Measurements from ENCODE around the gene HAND2. TPM values are rescaled to one million over a fixed set of nuclear protein-coding genes. Genes with fewer than 3 reads are reported as not detected.

HAND2 gene
- total RNA-seq, result not detected

- DNase-seq, result no peak
Observed at GRCh38 chr4:173529477-173530325, at the start of gene HAND2. TSS of gene HAND2 (minus strand) at chr4:173530229. CDS start at chr4:173529289, 940 bp downstream.

- no peak for DNase-seq
Observed at GRCh38 chr4:173578956-173579355, 48.9 kb upstream of the HAND2 start.

- DNase-seq, result no peak
Observed at GRCh38 chr4:173577963-173578362, 47.9 kb upstream of the HAND2 start.

GRCh38 chr4:173575482-173576152 is 45.6 kb upstream of the HAND2 start:
- no peak for DNase-seq

- DNase-seq, result no peak
Observed at GRCh38 chr4:173573725-173574124, 43.7 kb upstream of the HAND2 start.

GRCh38 chr4:173573286-173573685 is 43.3 kb upstream of the HAND2 start:
- DNase-seq, result no peak

GRCh38 chr4:173572493-173573129 is 42.6 kb upstream of the HAND2 start:
- no peak for DNase-seq

GRCh38 chr4:173571620-173572019 is 41.6 kb upstream of the HAND2 start:
- DNase-seq, result no peak

- no peak for DNase-seq
Observed at GRCh38 chr4:173565281-173565680, 35.3 kb upstream of the HAND2 start.

GRCh38 chr4:173564461-173564860 is 34.4 kb upstream of the HAND2 start:
- no peak for DNase-seq

GRCh38 chr4:173560896-173561295 is 30.9 kb upstream of the HAND2 start:
- DNase-seq, result no peak

- DNase-seq, result no peak
Observed at GRCh38 chr4:173556398-173557131, 26.5 kb upstream of the HAND2 start.

- no peak for DNase-seq
Observed at GRCh38 chr4:173547889-173548288, 17.9 kb upstream of the HAND2 start.

- no peak for DNase-seq
Observed at GRCh38 chr4:173546776-173547175, 16.7 kb upstream of the HAND2 start.

- DNase-seq, result no peak
Observed at GRCh38 chr4:173545440-173545839, 15.4 kb upstream of the HAND2 start.

GRCh38 chr4:173543266-173543665 is 13.2 kb upstream of the HAND2 start:
- no peak for DNase-seq

GRCh38 chr4:173539986-173540385 is 10.0 kb upstream of the HAND2 start:
- DNase-seq, result no peak

GRCh38 chr4:173538909-173539445 is 8.9 kb upstream of the HAND2 start:
- DNase-seq, result no peak

- no peak for DNase-seq
Observed at GRCh38 chr4:173538148-173538908, 8.3 kb upstream of the HAND2 start.

- no peak for DNase-seq
Observed at GRCh38 chr4:173537613-173538147, 7.7 kb upstream of the HAND2 start.

- no peak for DNase-seq
Observed at GRCh38 chr4:173536808-173537429, 6.9 kb upstream of the HAND2 start.

Measured in effector CD4-positive, alpha-beta T cell (primary cell).